ENCODE measurements around the gene ZNF385C. TPM values are rescaled to one million over a fixed set of nuclear protein-coding genes. Genes with fewer than 3 reads are reported as not detected.

Gene ZNF385C
- total and polyA plus RNA-seq, 2 of the 13 experiments (the other 11 are each of a cell fraction or from before 2014, with no cell fraction given) = 2.3 to 6.1 TPM

DNA sequence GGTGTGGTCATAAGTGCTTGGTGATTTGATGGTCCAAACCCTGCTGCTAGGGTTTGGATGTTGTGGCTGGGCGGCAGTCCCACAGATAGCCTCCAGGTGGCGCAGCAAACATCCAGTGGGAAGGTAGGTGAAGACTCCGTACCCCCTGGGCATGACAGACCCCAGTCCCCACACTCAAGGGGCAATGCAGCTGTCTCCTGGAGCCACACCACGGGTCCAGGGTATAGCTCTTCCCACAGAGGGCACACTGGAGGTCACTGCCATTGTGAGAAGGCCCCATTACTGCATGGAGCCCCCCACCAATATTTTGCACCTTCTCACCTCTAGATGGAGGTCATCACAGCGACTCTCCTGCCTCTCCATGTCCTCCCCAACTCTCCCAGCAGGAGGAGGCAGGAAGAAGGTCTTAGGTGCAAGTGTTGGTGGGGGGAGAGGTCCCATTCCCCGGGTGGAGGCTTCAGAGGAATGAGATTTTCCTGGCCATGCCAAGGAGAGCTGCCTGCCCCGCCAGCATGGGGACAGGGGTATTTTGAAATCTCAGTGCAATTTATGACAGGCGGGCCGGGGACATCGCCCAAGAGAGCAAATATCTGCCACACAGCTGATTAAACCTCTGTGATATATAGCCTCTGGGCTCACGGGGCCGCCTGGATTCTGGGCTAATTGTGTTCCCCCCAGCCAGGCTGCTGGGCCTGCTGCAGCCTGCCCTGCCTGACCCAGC lies 30.7 kb downstream of the ZNF385C start (continued):
- TF ChIP-seq KDM2A (CRISPR knock-in tag; IDR thresholded peaks at IDR 0.05; ENCODE audit: borderline replicate concordance, low read depth) = peak; percentile 77; the same call in 1 of the 2 replicates
- peak in 1 of 2 experiments; percentile 48; a peak in 2 of 4 replicates for TF ChIP-seq NR2F1 (CRISPR knock-in tag; IDR thresholded peaks at IDR 0.05)
- TF ChIP-seq, protein P1, sequence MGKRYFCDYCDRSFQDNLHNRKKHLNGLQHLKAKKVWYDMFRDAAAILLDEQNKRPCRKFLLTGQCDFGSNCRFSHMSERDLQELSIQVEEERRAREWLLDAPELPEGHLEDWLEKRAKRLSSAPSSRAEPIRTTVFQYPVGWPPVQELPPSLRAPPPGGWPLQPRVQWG (CRISPR knock-in tag; IDR thresholded peaks at IDR 0.05; ENCODE audit: borderline replicate concordance, low read depth) = no peak
- 0 out of 2 replicates have a peak, but pooled peaks have one; percentile 15 for TF ChIP-seq ZFY (CRISPR knock-in tag; IDR thresholded peaks at IDR 0.05)
- TF ChIP-seq, protein P2, sequence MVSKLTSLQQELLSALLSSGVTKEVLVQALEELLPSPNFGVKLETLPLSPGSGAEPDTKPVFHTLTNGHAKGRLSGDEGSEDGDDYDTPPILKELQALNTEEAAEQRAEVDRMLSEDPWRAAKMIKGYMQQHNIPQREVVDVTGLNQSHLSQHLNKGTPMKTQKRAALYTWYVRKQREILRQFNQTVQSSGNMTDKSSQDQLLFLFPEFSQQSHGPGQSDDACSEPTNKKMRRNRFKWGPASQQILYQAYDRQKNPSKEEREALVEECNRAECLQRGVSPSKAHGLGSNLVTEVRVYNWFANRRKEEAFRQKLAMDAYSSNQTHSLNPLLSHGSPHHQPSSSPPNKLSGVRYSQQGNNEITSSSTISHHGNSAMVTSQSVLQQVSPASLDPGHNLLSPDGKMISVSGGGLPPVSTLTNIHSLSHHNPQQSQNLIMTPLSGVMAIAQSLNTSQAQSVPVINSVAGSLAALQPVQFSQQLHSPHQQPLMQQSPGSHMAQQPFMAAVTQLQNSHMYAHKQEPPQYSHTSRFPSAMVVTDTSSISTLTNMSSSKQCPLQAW (CRISPR knock-in tag; IDR thresholded peaks at IDR 0.05) = peak; percentile 82; the same call in 1 of the 2 replicates
- TF ChIP-seq, protein P3, sequence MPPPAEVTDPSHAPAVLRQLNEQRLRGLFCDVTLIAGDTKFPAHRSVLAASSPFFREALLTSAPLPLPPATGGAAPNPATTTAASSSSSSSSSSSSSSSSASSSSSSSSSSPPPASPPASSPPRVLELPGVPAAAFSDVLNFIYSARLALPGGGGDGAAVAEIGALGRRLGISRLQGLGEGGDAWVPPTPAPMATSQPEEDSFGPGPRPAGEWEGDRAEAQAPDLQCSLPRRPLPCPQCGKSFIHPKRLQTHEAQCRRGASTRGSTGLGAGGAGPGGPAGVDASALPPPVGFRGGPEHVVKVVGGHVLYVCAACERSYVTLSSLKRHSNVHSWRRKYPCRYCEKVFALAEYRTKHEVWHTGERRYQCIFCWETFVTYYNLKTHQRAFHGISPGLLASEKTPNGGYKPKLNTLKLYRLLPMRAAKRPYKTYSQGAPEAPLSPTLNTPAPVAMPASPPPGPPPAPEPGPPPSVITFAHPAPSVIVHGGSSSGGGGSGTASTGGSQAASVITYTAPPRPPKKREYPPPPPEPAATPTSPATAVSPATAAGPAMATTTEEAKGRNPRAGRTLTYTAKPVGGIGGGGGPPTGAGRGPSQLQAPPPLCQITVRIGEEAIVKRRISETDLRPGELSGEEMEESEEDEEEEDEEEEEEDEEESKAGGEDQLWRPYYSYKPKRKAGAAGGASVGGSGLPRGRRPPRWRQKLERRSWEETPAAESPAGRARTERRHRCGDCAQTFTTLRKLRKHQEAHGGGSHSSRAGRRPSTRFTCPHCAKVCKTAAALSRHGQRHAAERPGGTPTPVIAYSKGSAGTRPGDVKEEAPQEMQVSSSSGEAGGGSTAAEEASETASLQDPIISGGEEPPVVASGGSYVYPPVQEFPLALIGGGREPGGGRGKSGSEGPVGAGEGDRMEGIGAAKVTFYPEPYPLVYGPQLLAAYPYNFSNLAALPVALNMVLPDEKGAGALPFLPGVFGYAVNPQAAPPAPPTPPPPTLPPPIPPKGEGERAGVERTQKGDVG (CRISPR knock-in tag; IDR thresholded peaks at IDR 0.05; ENCODE audit: borderline replicate concordance) = 0 out of 2 replicates have a peak, but pooled peaks have one; percentile 27
- TF ChIP-seq GATAD2A (CRISPR knock-in tag; IDR thresholded peaks at IDR 0.05) = peak; percentile 49; the same call in 1 of the 2 replicates
- TF ChIP-seq YY1 (IDR thresholded peaks at IDR 0.05; ENCODE audit: insufficient read depth, insufficient replicate concordance, low read depth, low read length) = peak; percentile 47
- TF ChIP-seq, protein P4, sequence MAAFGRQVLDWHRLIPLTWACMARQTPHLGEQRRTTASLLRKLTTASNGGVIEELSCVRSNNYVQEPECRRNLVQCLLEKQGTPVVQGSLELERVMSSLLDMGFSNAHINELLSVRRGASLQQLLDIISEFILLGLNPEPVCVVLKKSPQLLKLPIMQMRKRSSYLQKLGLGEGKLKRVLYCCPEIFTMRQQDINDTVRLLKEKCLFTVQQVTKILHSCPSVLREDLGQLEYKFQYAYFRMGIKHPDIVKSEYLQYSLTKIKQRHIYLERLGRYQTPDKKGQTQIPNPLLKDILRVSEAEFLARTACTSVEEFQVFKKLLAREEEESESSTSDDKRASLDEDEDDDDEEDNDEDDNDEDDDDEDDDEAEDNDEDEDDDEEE (CRISPR knock-in tag; IDR thresholded peaks at IDR 0.05) = no peak
- peak; percentile 27; the same call in 1 of the 2 replicates for TF ChIP-seq HOXA3 (CRISPR knock-in tag; IDR thresholded peaks at IDR 0.05)
- TF ChIP-seq ZNF343 (CRISPR knock-in tag; IDR thresholded peaks at IDR 0.05) = 0 out of 2 replicates have a peak, but pooled peaks have one; percentile 34
- peak; percentile 95 for TF ChIP-seq XRCC5 (optimal IDR thresholded peaks at IDR 0.05; ENCODE audit: low read length)
- TF ChIP-seq, protein P5, sequence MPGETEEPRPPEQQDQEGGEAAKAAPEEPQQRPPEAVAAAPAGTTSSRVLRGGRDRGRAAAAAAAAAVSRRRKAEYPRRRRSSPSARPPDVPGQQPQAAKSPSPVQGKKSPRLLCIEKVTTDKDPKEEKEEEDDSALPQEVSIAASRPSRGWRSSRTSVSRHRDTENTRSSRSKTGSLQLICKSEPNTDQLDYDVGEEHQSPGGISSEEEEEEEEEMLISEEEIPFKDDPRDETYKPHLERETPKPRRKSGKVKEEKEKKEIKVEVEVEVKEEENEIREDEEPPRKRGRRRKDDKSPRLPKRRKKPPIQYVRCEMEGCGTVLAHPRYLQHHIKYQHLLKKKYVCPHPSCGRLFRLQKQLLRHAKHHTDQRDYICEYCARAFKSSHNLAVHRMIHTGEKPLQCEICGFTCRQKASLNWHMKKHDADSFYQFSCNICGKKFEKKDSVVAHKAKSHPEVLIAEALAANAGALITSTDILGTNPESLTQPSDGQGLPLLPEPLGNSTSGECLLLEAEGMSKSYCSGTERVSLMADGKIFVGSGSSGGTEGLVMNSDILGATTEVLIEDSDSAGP (CRISPR knock-in tag; IDR thresholded peaks at IDR 0.05; ENCODE audit: borderline replicate concordance) = peak; percentile 68; the same call in 1 of the 2 replicates
- peak; percentile 68 for TF ChIP-seq TEAD3 (CRISPR knock-in tag; optimal IDR thresholded peaks at IDR 0.05; ENCODE audit: borderline replicate concordance)
- TF ChIP-seq CENPX (CRISPR knock-in tag; IDR thresholded peaks at IDR 0.05) = no peak
- TF ChIP-seq ESRRA (CRISPR knock-in tag; IDR thresholded peaks at IDR 0.05; ENCODE audit: low read depth) = no peak
- TF ChIP-seq HDAC2 (CRISPR knock-in tag; IDR thresholded peaks at IDR 0.05) = peak; percentile 8; the same call in 1 of the 2 replicates
- no peak for TF ChIP-seq ZNF552 (CRISPR knock-in tag; IDR thresholded peaks at IDR 0.05; ENCODE audit: borderline replicate concordance)
- TF ChIP-seq NFKB2 (CRISPR knock-in tag; IDR thresholded peaks at IDR 0.05; ENCODE audit: borderline replicate concordance) = peak; percentile 49; the same call in 1 of the 2 replicates
- TF ChIP-seq, protein P6, sequence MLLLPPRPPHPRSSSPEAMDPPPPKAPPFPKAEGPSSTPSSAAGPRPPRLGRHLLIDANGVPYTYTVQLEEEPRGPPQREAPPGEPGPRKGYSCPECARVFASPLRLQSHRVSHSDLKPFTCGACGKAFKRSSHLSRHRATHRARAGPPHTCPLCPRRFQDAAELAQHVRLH (CRISPR knock-in tag; IDR thresholded peaks at IDR 0.05; ENCODE audit: borderline replicate concordance, low read depth) = peak; percentile 78
